RWPE2 (cell line): Measurements from ENCODE around the gene ZSWIM6.

Experiments used
- ATAC-seq: fragments of 200-7000 bp; cut with Tn5 transposase; 3 replicates; pipeline ENCODE4 v1.9.1; 2021; ENCODE audit warnings: low read depth
- DNase-seq: peaks from one replicate; pipeline ENCODE4 v3.0.0-alpha.2; 2020; ENCODE audit warnings: low spot score
- H3K27ac ChIP-seq: fragments of 450-650 bp; 2 replicates; pipeline ENCODE4 v1.5.1; 2017; ENCODE audit warnings: mild to moderate bottlenecking; ENCODE audit not compliant: poor library complexity, severe bottlenecking
- H3K27me3 ChIP-seq: fragments of 250-450 bp; sonication (Bioruptor Pico); 2 replicates; pipeline ENCODE4 v1.5.1; 2021; ENCODE audit warnings: mild to moderate bottlenecking, moderate library complexity; ENCODE audit not compliant: insufficient read depth, poor library complexity, severe bottlenecking
- H3K36me3 ChIP-seq: fragments of 250-450 bp; sonication (Bioruptor Pico); 2 replicates; pipeline ENCODE4 v1.5.1; 2020; ENCODE audit warnings: low read depth, mild to moderate bottlenecking, moderate library complexity
- H3K4me1 ChIP-seq: fragments of 250-450 bp; sonication (Bioruptor Pico); 2 replicates; pipeline ENCODE4 v1.5.1; 2021; ENCODE audit warnings: mild to moderate bottlenecking, moderate library complexity; ENCODE audit not compliant: insufficient read depth, poor library complexity, severe bottlenecking
- H3K4me3 ChIP-seq: fragments of 250-450 bp; sonication (Bioruptor Pico); 2 replicates; pipeline ENCODE4 v1.5.1; 2021; ENCODE audit warnings: mild to moderate bottlenecking, moderate library complexity; ENCODE audit not compliant: severe bottlenecking
- H3K9me3 ChIP-seq: fragments of 250-450 bp; sonication (Bioruptor Pico); 2 replicates; pipeline ENCODE4 v1.5.1; 2021; ENCODE audit warnings: mild to moderate bottlenecking, moderate library complexity; ENCODE audit not compliant: severe bottlenecking
- CTCF ChIP-seq: fragments of 450-650 bp; IDR thresholded peaks from one replicate; pipeline ENCODE4 v1.5.1; 2017; ENCODE audit warnings: mild to moderate bottlenecking, moderate library complexity; ENCODE audit not compliant: poor library complexity, severe bottlenecking

The ZSWIM6 gene

GRCh38 chr5:61287474-61287873 lies 44.6 kb upstream of the ZSWIM6 start:
- Histone ChIP-seq H3K4me3 (no peak overlapping the region), H3K36me3 (no peaks in the 10 kb centered on the region; the same call in 1 of the 2 replicates), H3K27me3 (no peaks in the 10 kb centered on the region), H3K9me3 (no peaks in the 10 kb centered on the region), H3K4me1 (peaks cover 12% of the 10 kb centered on the region), H3K27ac (no peak overlapping the region)
- ATAC-seq (no peak), DNase-seq (no peak)
- TF ChIP-seq CTCF: no peak

GRCh38 chr5:61289241-61289640 lies 42.8 kb upstream of the ZSWIM6 start:
- no peak for TF ChIP-seq CTCF
- Histone ChIP-seq H3K27me3 (no peaks in the 10 kb centered on the region), H3K4me3 (no peak overlapping the region), H3K27ac (no peak overlapping the region), H3K4me1 (peaks cover 15% of the 10 kb centered on the region), H3K36me3 (no peaks in the 10 kb centered on the region; the same call in 1 of the 2 replicates), H3K9me3 (no peaks in the 10 kb centered on the region)
- DNase-seq (no peak), ATAC-seq (no peak)

GRCh38 chr5:61289669-61290306 lies 42.3 kb upstream of the ZSWIM6 start:
- Histone ChIP-seq H3K36me3 (no peaks in the 10 kb centered on the region; the same call in 1 of the 2 replicates), H3K27ac (no peak overlapping the region), H3K4me3 (no peak overlapping the region), H3K4me1 (peaks cover 15% of the 10 kb centered on the region), H3K27me3 (no peaks in the 10 kb centered on the region), H3K9me3 (no peaks in the 10 kb centered on the region)
- DNase-seq: no peak
- no peak for TF ChIP-seq CTCF
- no peak for ATAC-seq

- TF ChIP-seq CTCF: no peak
- Histone ChIP-seq H3K9me3 (no peaks in the 10 kb centered on the region), H3K4me3 (no peak overlapping the region), H3K27me3 (no peaks in the 10 kb centered on the region), H3K4me1 (peaks cover 15% of the 10 kb centered on the region), H3K36me3 (no peaks in the 10 kb centered on the region; the same call in 1 of the 2 replicates), H3K27ac (peak overlapping the region; percentile 43)
- ATAC-seq (peak; percentile 61), DNase-seq (no peak)
These were observed 41.3 kb upstream of the ZSWIM6 start for GRCh38 chr5:61290791-61291210.

- H3K36me3 ChIP-seq: no peaks in the 10 kb centered on the region; the same call in 1 of the 2 replicates
- DNase-seq: no peak
- no peak for TF ChIP-seq CTCF
- H3K4me1 ChIP-seq: peaks cover 15% of the 10 kb centered on the region
- H3K27ac ChIP-seq: peak overlapping the region; percentile 43
- no peak for ATAC-seq
- H3K4me3 ChIP-seq: no peak overlapping the region
- no peaks in the 10 kb centered on the region for H3K27me3 ChIP-seq
- H3K9me3 ChIP-seq: no peaks in the 10 kb centered on the region
These were observed 39.9 kb upstream of the ZSWIM6 start for GRCh38 chr5:61292062-61292657.
